ENCODE results near the gene FAM168A. TPM values are rescaled to one million over a fixed set of nuclear protein-coding genes. Genes with fewer than 3 reads are reported as not detected.

FAM168A gene
- total RNA-seq, 1 experiment from 2014 or later = 62.8 TPM

DNA sequence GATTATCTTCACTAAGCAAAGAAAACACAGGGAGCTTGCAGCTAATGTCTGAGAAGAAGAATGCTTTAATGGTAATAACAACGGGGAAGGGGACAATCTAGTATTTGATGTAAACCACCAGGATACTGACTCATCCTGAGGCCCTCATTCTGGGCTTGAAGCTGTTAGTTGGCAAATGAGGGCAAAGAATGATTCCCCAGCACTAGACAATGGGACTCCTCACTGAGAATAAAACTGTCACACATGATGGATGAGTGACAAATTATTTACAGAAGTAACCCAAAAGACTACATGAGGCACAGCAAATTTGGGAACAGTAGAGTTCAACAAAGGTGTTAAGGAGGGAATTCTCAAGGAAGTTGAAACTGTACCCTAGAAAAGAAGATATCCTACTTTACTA lies 76.3 kb downstream of the FAM168A start:
- intact Hi-C loops (cut with micrococcal nuclease; ENCODE audit: unreplicated experiment) (no loop called here), in situ Hi-C loops (cut with HindIII; ENCODE audit: low pct_unique_long_range_greater_than_20kb, low sequenced_read_pairs) (no loop called here)
- Histone ChIP-seq H3K4me3 (ENCODE audit: low read depth in 2 of 2, low read length in 2 of 2) (no peak overlapping the region), H3K27me3 (ENCODE audit: control insufficient read depth, insufficient read depth, low read length) (no peaks in the 10 kb centered on the region), H3K36me3 (ENCODE audit: control insufficient read depth, insufficient read depth, low read length) (no peaks in the 10 kb centered on the region), H3K9me3 (ENCODE audit: control insufficient read depth, insufficient read depth, low read depth, low read length) (no peaks in the 10 kb centered on the region), H3K27ac (ENCODE audit: low read length) (no peak overlapping the region), H3K4me1 (ENCODE audit: control insufficient read depth, insufficient read depth, low read length) (no peaks in the 10 kb centered on the region)
- no TSS peak for BruUV-seq (replicated peaks)
- ChIA-PET POLR2A (interaction anchor here (0.6 kb wide), 1 partner anchor 9 kb away, joined by 8 read pairs; no protein-coding TSS in a partner anchor), CTCF (no interaction called here)
- TF ChIP-seq POLR2AphosphoS5 (IDR thresholded peaks at IDR 0.05; ENCODE audit: low read depth, low read length) = no peak
- TF ChIP-seq TCF7L2 (IDR thresholded peaks at IDR 0.05; ENCODE audit: low read depth, low read length) = no peak
- TF ChIP-seq, protein P1, sequence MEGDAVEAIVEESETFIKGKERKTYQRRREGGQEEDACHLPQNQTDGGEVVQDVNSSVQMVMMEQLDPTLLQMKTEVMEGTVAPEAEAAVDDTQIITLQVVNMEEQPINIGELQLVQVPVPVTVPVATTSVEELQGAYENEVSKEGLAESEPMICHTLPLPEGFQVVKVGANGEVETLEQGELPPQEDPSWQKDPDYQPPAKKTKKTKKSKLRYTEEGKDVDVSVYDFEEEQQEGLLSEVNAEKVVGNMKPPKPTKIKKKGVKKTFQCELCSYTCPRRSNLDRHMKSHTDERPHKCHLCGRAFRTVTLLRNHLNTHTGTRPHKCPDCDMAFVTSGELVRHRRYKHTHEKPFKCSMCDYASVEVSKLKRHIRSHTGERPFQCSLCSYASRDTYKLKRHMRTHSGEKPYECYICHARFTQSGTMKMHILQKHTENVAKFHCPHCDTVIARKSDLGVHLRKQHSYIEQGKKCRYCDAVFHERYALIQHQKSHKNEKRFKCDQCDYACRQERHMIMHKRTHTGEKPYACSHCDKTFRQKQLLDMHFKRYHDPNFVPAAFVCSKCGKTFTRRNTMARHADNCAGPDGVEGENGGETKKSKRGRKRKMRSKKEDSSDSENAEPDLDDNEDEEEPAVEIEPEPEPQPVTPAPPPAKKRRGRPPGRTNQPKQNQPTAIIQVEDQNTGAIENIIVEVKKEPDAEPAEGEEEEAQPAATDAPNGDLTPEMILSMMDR (IDR thresholded peaks at IDR 0.05) = no peak
- TF ChIP-seq SIN3A (IDR thresholded peaks at IDR 0.05; ENCODE audit: borderline replicate concordance, insufficient read depth, low read depth, low read length) = no peak
- TF ChIP-seq, protein P2, sequence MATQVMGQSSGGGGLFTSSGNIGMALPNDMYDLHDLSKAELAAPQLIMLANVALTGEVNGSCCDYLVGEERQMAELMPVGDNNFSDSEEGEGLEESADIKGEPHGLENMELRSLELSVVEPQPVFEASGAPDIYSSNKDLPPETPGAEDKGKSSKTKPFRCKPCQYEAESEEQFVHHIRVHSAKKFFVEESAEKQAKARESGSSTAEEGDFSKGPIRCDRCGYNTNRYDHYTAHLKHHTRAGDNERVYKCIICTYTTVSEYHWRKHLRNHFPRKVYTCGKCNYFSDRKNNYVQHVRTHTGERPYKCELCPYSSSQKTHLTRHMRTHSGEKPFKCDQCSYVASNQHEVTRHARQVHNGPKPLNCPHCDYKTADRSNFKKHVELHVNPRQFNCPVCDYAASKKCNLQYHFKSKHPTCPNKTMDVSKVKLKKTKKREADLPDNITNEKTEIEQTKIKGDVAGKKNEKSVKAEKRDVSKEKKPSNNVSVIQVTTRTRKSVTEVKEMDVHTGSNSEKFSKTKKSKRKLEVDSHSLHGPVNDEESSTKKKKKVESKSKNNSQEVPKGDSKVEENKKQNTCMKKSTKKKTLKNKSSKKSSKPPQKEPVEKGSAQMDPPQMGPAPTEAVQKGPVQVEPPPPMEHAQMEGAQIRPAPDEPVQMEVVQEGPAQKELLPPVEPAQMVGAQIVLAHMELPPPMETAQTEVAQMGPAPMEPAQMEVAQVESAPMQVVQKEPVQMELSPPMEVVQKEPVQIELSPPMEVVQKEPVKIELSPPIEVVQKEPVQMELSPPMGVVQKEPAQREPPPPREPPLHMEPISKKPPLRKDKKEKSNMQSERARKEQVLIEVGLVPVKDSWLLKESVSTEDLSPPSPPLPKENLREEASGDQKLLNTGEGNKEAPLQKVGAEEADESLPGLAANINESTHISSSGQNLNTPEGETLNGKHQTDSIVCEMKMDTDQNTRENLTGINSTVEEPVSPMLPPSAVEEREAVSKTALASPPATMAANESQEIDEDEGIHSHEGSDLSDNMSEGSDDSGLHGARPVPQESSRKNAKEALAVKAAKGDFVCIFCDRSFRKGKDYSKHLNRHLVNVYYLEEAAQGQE (IDR thresholded peaks at IDR 0.05; ENCODE audit: insufficient read depth in 1 of 2, low read depth in 2 of 2, low read length in 1 of 2) = no peak
- ATAC-seq = no peak
- no peak for DNase-seq (ENCODE audit: low read depth, low spot score)

DNA sequence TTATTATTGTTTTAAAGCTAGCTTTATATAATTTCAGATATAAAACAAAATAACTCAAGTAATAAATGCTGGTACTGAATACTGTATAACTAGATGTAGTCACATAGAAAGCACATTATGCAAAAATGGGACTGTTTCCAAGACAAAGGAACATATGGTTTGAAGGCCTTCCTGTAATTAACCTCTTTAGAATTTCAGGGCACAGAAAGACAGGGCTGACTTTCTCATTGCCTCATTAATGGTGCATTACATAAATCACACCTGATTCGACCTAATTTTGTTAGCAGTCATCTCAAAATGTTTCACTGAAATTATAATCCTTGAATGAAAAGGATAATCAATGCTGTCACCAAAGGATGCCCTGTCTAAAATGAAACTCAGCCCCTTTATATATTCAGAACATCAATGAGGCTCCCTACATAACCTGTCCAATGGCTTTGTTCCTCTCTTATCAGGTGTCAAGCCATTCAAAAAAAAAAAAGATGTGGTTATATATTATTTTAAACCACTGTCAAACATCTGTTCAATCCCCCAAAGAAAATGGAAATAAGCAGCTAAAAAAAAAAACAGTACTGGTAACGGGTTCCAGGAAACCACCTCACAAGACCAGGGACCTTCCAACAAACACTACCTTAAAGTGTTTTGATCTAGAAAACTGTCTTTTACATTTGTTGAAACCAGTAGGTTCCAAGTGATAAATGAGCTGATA lies 77.4 kb downstream of the FAM168A start:
- H3K4me1 ChIP-seq (ENCODE audit: control insufficient read depth, insufficient read depth, low read length) = no peaks in the 10 kb centered on the region
- no peak overlapping the region for H3K27ac ChIP-seq (ENCODE audit: low read length)
- intact Hi-C loops (cut with micrococcal nuclease; ENCODE audit: unreplicated experiment) = no loop called here
- H3K4me3 ChIP-seq (ENCODE audit: low read depth in 2 of 2, low read length in 2 of 2) = no peak overlapping the region
- TF ChIP-seq TCF7L2 (IDR thresholded peaks at IDR 0.05; ENCODE audit: low read depth, low read length) = no peak
- no peak for TF ChIP-seq POLR2AphosphoS5 (IDR thresholded peaks at IDR 0.05; ENCODE audit: low read depth, low read length)
- TF ChIP-seq SIN3A (IDR thresholded peaks at IDR 0.05; ENCODE audit: borderline replicate concordance, insufficient read depth, low read depth, low read length) = no peak
- TF ChIP-seq, protein P1 (IDR thresholded peaks at IDR 0.05) = no peak
- TF ChIP-seq, protein P2 (IDR thresholded peaks at IDR 0.05; ENCODE audit: insufficient read depth in 1 of 2, low read depth in 2 of 2, low read length in 1 of 2) = no peak
- no TSS peak for BruUV-seq (replicated peaks)
- POLR2A ChIA-PET = no interaction called here
- CTCF ChIA-PET = no interaction called here
- H3K27me3 ChIP-seq (ENCODE audit: control insufficient read depth, insufficient read depth, low read length) = no peaks in the 10 kb centered on the region
- ATAC-seq (no peak), DNase-seq (ENCODE audit: low read depth, low spot score) (no peak)
- in situ Hi-C loops (cut with HindIII; ENCODE audit: low pct_unique_long_range_greater_than_20kb, low sequenced_read_pairs) = no loop called here
- H3K36me3 ChIP-seq (ENCODE audit: control insufficient read depth, insufficient read depth, low read length) = no peaks in the 10 kb centered on the region
- H3K9me3 ChIP-seq (ENCODE audit: control insufficient read depth, insufficient read depth, low read depth, low read length) = no peaks in the 10 kb centered on the region
